Fibroblast of skin of left biceps (primary cell): Measurements from ENCODE around the gene HPDL.
A peak's percentile ranks its signal among the peaks of the same experiment; 100 is the strongest.
"Not testable (repeated sequence)": the region's sequence is repeated elsewhere in the genome, so short reads cannot be mapped to it uniquely, and the experiment has no call there.

Experiments used
- DNase-seq, 2 experiments: peaks; one replicate each; pipeline ENCODE4 v3.0.0-alpha.2; 2013; ENCODE audit warnings: low read depth in 2 of 2

Gene HPDL

DNA sequence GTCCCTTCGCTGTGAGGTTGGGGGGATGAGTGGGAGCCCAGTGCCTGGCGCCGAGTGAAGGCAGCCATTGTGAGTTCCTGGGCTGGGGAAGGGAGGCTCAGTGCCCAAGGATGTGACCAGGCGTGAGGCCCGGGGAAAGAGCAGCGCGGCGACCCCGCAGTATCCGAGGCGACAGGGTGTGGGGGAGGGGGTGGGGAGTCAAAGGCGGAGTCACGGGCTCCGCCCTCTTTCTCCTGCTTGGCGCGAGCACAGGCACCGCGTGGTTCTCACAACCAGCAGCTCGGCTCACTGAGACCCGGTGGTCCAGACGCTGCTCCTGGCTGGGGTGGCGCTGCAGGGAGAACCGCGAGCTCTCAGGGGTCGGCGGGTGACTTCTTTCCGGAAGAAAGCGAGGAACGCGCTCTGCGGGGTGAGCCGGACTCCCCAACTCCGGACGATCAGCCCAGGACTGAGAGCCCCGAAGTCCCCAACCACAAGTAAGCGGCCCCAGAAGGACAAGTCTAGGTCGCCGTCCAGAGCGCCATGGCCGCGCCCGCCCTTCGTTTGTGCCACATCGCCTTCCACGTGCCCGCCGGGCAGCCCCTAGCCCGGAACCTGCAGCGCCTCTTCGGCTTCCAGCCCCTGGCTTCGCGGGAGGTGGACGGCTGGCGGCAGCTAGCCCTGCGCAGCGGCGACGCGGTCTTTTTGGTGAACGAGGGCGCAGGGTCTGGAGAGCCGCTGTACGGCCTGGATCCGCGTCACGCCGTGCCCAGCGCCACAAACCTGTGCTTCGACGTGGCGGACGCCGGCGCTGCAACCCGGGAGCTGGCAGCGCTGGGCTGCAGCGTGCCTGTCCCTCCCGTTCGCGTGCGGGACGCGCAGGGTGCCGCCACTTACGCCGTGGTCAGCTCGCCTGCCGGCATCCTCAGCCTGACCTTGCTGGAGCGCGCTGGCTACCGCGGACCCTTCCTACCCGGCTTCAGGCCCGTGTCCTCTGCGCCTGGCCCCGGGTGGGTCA, at the start of gene HPDL:
HPDL (plus strand) TSS at position 269 of the 997 bp plus-strand sequence; CDS start at position 523, 254 bp downstream.
- no peak for DNase-seq

DNA sequence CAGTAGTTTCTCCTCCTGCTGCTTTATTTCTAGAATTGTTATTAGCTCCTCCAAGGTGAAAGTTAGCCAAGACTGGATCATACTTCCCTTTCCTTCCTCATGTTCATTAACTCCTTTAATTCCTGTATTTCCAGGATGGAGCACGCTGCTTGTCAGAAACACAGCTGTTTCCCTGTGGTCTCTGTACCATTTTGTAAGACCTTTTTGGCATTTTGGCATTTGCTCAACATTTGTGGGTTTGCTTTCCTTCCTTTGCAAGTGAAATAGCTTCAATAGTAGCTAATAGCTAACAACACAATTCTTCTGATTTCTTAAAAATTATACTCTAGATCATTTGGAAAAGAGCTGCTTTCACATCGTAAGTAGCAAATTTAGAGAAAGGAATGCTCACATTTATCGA, 44.3 kb upstream of the HPDL start:
- no peak for DNase-seq

GRCh38 chr1:45284858-45285257, 41.8 kb upstream of the HPDL start:
- not testable (repeated sequence) for DNase-seq

- not testable (repeated sequence) for DNase-seq
These were observed 40.2 kb upstream of the HPDL start for GRCh38 chr1:45286521-45286920.

GRCh38 chr1:45291002-45291401, 35.7 kb upstream of the HPDL start:
- not testable (repeated sequence) for DNase-seq

DNA sequence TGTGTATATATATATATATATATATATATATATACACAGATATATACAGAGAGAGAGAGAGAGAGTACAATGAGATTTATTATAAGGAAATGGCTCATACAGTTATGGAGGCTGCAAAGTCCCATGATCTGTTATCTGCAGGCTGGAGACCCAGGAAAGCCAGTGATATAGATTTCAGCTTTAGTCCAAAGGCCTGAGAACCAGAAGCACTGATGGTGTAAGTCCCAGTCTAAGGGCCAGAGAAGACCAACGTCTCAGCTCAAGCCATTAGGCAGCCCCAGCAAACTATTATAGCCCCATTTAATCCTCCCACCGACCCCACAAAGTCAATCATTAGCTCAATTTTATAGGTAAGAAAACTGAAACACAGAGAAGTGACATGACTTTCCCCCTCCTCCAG, 35.0 kb upstream of the HPDL start:
- DNase-seq = no peak

DNA sequence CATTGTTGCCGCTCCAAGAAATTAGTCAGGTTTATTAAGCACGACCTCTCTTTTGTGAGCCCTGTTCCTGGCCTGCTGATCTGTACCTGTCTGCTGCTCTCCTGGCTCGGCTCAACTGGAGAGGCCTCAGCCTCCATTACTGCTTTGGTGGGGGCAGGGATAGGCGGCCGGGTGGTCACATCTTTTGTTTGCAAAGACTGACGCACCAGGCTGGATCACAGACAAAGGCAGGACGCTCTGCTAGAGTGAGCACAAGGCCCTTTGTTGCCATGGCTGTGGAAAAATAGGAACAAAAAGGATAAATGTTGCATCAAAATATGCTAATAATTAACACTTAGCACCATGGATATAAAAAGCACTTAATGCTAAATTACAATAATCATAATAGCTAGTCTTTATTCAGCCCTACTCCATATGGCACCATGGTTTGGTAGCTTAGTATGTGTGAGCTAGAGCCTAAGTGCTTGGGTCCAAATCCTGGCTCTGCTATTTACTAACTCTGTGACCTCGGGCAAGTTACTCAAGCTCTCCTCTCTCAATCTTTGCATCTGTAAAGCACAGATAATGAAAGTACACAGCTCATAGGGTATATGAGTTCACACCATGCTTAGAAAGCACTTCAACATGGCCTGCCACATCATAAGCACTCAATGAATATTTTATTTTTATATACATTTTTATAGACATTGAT, 28.9 kb upstream of the HPDL start:
- DNase-seq = no peak

DNA sequence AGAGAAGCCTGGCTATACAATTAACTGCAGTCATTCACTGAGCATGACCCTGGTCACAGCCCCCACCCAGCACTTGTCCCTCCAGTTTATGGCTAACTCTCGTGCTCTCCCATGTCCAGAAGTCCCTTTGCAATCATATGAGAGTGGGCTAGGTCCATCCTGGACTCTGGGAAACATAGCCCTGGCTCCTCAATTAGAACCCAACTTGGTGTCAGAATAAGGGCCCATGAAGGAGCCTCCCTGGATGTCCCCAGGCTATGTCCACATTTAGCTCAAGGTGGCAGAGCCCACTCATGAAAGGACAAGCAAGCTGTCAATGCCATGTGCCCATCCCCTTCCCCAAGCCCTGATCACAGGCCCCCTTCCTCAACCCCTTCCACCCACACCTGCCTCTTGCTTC, 27.4 kb upstream of the HPDL start:
- no peak for DNase-seq

DNA sequence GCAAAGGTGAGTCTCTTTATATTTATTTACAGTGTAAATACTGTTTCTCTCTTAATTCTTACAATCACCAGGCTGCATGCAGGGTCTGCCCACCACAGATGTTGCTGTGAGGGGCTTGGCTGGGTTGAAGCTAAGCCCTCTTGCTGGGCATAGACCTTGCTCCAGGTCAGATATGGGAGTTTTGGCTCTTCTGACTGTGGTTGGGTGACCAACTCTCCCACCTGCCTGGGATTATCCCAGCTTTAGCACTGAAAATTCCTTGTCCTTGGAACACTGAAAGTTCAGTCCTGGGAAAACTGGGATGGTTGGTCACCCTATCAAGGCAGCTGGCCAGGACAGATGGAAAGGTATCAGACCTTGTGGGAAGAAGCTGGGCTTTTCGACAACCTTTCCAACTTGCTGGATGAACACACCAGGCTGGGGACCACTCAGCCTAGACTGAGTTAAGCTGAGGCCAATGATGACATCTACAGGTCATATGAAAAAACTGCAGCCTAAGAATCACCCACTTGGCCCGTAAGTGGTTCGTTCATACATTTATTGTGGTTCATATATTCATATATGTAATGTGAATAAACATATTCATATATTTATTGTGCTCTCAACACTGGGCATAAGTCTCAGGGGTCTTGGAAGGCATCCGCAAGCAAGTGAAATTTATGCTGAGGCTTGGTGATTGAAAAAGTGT, 26.6 kb upstream of the HPDL start:
- peak; percentile 32 to 33 for DNase-seq

DNA sequence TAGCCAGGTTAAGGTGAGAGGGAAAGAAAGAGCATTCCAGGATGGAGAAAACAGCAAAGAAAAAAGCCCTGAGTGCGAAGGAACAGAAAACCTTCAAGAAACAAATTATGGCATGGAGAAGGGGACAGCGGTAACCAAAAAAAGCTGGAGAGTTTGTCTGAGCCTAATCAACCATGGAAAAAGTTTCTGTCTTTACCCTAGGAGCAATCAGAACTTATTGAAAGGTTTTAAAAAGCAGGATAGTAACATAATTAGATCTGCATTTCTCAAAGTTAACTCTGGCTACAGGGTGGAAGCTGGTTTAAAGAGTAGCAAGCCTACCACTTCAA, 26.1 kb upstream of the HPDL start:
- no peak for DNase-seq

DNA sequence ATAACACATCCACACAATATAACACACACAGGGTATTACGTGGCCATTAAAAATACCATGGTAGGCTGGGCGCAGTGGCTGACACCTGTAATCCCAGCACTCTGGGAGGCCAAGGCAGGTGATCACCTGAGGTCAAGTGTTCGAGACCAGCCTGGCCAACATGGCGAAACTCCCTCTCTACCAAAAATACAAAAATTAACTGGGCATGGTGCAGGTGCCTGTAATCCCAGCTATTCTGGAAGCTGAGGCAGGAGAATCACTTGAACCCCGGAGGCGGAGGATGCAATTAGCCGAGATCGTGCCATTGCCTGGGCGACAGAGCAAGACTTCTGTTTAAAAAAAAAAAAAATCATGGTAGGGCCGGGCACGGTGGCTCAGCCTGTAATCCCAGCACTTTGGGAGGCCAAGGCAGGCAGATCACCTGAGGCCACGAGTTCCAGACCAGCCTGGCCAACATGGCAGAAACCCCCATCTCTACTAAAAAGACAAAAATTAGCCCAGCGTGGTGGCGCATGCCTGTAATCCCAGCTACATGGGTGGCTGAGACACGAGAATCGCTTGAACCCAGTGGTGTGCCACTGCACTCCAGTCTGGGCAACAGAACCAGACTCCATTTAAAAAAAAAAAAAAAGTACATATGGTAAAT, 24.1 kb upstream of the HPDL start:
- no peak for DNase-seq

- DNase-seq = peak; percentile 93 to 95
These were observed 23.0 kb upstream of the HPDL start for GRCh38 chr1:45303520-45304310.

DNA sequence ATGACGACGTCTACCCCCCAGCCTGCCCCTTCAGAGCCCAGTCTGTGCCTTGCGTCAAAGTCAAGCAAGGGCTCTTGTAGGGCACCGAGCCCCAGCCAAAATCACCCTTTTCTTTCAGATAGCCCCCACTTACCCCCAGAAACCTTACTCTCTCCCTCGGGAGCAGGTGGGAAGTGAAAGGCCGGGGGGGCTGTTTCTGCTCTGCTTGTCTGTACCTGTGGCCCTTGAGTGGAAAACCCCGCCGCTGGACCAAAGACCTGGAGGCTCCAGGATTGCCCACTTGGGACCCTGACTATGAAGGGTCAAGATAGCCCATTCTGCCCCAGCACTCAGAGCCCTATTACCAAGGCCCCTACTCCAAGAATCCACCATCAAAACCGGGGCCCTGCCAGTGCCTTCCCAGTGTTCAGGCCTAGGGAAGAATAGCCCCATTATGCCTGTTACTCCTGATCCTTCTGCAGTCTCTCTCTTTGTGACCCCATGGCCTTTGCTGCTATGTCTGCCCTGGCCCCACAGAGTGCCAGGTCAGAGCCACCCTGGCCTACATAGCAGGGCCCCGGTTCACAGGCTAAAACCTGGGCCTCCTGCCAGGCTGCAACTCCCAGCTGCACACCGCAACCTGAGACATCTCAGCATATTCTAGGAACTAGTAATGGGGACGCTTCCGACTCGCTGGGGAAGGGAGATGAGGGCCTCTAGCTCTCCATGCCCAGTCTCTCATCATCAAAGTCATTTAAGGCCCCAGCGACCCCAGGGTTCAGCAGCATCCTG, 22.2 kb upstream of the HPDL start:
- DNase-seq = no peak

GRCh38 chr1:45305231-45305630, 21.5 kb upstream of the HPDL start:
- DNase-seq = no peak

DNA sequence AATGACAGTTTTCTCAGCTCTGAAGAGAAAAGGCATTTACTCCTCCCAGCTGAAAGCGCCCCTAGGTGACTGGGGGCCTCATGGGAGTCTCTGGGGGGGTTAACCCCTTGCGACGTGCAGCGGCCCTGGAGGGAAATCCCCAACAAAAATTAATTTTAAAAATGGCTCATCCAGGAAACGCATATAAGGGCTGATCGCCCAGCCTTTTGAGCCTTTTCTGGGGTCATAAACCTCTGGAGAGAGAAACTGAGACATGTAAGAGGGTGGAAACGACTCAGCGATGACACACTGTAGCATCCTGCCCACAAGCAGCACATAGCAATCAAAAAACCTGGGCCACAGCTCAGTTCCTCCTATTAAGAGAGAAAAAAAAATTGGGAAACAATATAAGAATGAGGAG, 20.4 kb upstream of the HPDL start:
- DNase-seq = no peak

DNA sequence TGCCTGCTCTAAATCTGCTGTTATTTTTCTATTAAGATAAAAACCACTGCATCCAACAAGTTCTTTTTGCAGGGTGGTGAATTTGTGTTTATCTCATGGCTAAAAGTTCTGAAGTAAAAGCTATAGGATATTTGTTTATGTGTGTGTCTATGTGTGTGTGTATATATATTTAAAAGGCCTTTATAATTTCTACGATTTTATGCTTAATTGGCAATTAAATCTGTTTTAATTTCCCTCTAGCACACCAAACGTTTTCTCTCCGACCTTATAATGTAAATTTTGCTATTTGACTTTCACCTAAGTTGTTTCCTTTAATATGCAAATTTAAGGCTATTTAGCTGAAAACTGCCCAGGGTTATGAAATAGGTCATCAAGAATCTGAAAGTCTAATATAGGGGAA, 19.8 kb upstream of the HPDL start:
- DNase-seq = no peak

- DNase-seq = no peak
These were observed 12.4 kb upstream of the HPDL start for GRCh38 chr1:45314266-45314665.

GRCh38 chr1:45317166-45317565, 9.5 kb upstream of the HPDL start:
- no peak for DNase-seq

- no peak for DNase-seq
These were observed 6.9 kb upstream of the HPDL start for GRCh38 chr1:45319761-45320160.

GRCh38 chr1:45321444-45321843, 5.3 kb upstream of the HPDL start:
- DNase-seq = no peak
